Calu3 (cell line): ENCODE results near the gene ADGRF3. TPM values are rescaled to one million over a fixed set of nuclear protein-coding genes. Genes with fewer than 3 reads are reported as not detected.

Source experiments
- BruUV-seq: library from RNA; stranded (reverse); fragments of 400-500 nt; replicated peaks from 2 replicates; lab custom pipeline; 2021; lab: Mats Ljungman, UMichigan
- CTCF ChIA-PET: fragments of 300-600 bp; sonication (Branson Sonifier 250); formaldehyde crosslinking; loops from one replicate; lab custom pipeline; 2022; ENCODE audit warnings: antibody characterized with exemption; lab: Charles Lee
- DNase-seq: peaks from one replicate; pipeline ENCODE4 v3.0.0; 2022
- H3K27ac Mint-ChIP-seq: one replicate; pipeline ENCODE4 v1.8.0; 2022; ENCODE audit warnings: mixed read lengths; ENCODE audit not compliant: unreplicated experiment
- H3K27me3 Mint-ChIP-seq: one replicate; pipeline ENCODE4 v1.8.0; 2022; ENCODE audit warnings: mixed read lengths; ENCODE audit not compliant: unreplicated experiment
- H3K36me3 Mint-ChIP-seq: one replicate; pipeline ENCODE4 v1.8.0; 2022; ENCODE audit warnings: mild to moderate bottlenecking, moderate library complexity, mixed read lengths; ENCODE audit not compliant: insufficient read depth, unreplicated experiment
- H3K4me1 Mint-ChIP-seq: one replicate; pipeline ENCODE4 v1.8.0; 2022; ENCODE audit warnings: mild to moderate bottlenecking, low read depth, mixed read lengths; ENCODE audit not compliant: unreplicated experiment
- H3K4me3 Mint-ChIP-seq: one replicate; pipeline ENCODE4 v1.8.0; 2022; ENCODE audit warnings: mild to moderate bottlenecking, low read depth, moderate library complexity, mixed read lengths; ENCODE audit not compliant: unreplicated experiment
- H3K9me3 Mint-ChIP-seq: one replicate; pipeline ENCODE4 v1.8.0; 2022; ENCODE audit warnings: low read depth, mixed read lengths; ENCODE audit not compliant: unreplicated experiment
- intact Hi-C: fragments of 100-400 bp; cut with micrococcal nuclease; formaldehyde crosslinking; loops from one replicate; pipeline ENCODE4 v1.10.0; 2022; ENCODE audit not compliant: unreplicated experiment
- total RNA-seq: library from RNA; stranded (reverse); gene quantifications from 2 replicates; pipeline ENCODE4 v1.2.3, GENCODE V29; 2022
- TF ChIP-seq, protein P1 (sequence below): fragments of 200-600 bp; IDR thresholded peaks from one replicate; pipeline ENCODE4 v1.8.0; 2022; ENCODE audit warnings: antibody characterized with exemption; ENCODE audit not compliant: unreplicated experiment

The ADGRF3 gene
- total RNA-seq, 1 experiment from 2014 or later, result 0.59 TPM

DNA sequence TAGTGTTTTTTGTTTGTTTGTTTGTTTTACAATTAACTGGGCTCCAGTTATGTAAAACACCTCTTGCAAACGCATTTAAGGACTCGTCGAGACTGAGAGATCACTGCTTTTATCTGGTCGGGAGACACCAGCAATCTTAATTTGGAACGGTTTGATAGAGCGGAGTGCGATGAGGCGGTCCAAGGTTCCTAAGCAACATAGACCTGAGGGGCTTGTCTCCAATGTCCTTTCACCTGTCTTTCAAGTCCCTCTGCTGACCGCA, 1.4 kb downstream of the ADGRF3 start:
- Mint-ChIP-seq H3K36me3 (peaks cover 58% of the 10 kb centered on the region), H3K4me3 (peak overlapping the region; percentile 82), H3K9me3 (no peaks in the 10 kb centered on the region), H3K27ac (peak overlapping the region; percentile 82), H3K27me3 (no peaks in the 10 kb centered on the region), H3K4me1 (peaks cover 39% of the 10 kb centered on the region)
- TF ChIP-seq, protein P1, sequence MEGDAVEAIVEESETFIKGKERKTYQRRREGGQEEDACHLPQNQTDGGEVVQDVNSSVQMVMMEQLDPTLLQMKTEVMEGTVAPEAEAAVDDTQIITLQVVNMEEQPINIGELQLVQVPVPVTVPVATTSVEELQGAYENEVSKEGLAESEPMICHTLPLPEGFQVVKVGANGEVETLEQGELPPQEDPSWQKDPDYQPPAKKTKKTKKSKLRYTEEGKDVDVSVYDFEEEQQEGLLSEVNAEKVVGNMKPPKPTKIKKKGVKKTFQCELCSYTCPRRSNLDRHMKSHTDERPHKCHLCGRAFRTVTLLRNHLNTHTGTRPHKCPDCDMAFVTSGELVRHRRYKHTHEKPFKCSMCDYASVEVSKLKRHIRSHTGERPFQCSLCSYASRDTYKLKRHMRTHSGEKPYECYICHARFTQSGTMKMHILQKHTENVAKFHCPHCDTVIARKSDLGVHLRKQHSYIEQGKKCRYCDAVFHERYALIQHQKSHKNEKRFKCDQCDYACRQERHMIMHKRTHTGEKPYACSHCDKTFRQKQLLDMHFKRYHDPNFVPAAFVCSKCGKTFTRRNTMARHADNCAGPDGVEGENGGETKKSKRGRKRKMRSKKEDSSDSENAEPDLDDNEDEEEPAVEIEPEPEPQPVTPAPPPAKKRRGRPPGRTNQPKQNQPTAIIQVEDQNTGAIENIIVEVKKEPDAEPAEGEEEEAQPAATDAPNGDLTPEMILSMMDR, result no peak
- DNase-seq, result no peak
- TSS peak; percentile 98 for BruUV-seq
- CTCF ChIA-PET, result interaction anchor here (1.0 kb wide), 2 partner anchors 44 to 100 kb away, joined by 3 read pairs; no protein-coding TSS in a partner anchor
- intact Hi-C loops, result no loop called here

DNA sequence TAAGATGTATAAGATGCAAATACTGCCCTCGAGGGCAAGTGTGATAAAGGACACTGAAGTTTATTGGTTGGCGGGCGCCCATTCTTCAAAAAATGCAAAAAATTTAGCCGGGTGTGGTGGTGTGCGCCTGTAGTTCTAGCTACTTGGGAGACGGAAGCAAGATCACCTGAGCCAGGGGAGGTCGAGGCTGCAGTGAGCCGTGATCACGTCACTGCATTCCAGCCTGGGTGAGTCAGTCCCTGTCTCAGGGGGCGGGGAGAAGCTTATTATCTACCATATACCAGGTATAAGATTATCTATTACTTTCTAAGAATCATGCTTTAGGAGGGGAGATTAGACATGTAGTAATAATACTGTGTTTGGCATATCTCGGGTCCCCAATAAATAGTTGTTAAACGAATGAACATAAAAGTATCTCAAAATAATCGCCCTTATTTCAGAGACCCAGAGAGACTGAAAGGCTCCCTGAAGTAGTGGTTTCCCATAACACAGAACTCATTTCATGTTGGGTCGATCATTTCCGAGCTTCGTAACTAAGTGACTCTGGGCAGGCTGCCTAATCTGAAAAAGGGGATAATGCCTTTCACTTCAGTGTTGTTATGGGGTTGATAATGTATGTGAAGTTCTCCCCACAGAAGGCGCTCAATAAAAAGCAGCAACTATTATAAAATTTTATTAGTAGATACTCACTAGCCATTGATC, 1.9 kb downstream of the ADGRF3 start:
- TF ChIP-seq, protein P1, result no peak
- DNase-seq, result peak; percentile 68
- Mint-ChIP-seq H3K4me1 (peaks cover 44% of the 10 kb centered on the region), H3K9me3 (no peaks in the 10 kb centered on the region), H3K27ac (peak overlapping the region; percentile 82), H3K27me3 (no peaks in the 10 kb centered on the region), H3K36me3 (peaks cover 58% of the 10 kb centered on the region), H3K4me3 (peak overlapping the region; percentile 82)
- no TSS peak for BruUV-seq
- intact Hi-C loops, result no loop called here
- CTCF ChIA-PET, result interaction anchor here (1.0 kb wide), 2 partner anchors 45 to 99 kb away, joined by 3 read pairs; no protein-coding TSS in a partner anchor

DNA sequence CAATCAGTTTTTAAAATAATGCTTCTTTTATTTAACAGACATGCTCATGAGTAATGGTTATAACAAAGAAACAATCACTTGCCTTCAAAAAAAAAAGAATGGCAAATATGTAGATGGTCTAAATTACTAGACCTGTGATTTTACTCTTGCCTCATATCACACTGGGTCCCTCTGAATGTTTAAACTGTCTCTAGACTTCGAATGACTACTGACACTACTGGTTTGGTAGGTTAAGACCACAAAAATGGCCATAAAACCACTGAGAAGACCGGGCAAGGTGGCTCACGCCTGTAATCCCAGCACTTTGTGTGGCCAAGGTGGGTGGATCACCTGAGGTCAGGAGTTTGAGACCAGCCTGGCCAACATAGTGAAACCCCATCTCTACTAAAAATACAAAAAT, 5.8 kb downstream of the ADGRF3 start:
- peak overlapping the region; percentile 17 for H3K4me3 Mint-ChIP-seq
- no peaks in the 10 kb centered on the region for H3K9me3 Mint-ChIP-seq
- intact Hi-C loops, result no loop called here
- peak overlapping the region; percentile 49 for H3K27ac Mint-ChIP-seq
- H3K27me3 Mint-ChIP-seq, result no peaks in the 10 kb centered on the region
- H3K4me1 Mint-ChIP-seq, result peaks cover 40% of the 10 kb centered on the region
- DNase-seq, result peak; percentile 41
- BruUV-seq, result no TSS peak
- H3K36me3 Mint-ChIP-seq, result peaks cover 27% of the 10 kb centered on the region
- TF ChIP-seq, protein P1, result no peak
- CTCF ChIA-PET, result no interaction called here

DNA sequence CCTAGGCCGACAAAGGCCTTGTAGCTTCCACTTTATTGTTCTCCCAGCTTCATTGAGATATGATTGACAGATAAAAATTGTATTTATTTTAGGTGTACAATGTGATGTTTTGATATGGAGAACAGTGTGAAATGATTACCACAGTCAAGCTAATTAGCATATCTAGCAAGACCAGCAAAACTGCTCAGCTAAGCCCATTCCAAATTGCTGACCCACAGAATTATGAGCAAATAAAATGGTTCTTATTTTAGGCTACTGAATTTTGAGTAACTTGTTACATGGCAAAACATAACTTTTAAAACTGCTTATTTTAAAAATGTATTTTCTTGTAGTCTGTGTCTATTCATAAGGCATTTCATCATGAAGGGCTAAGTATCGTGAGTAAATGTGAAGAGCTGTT, 9.3 kb downstream of the ADGRF3 start:
- H3K27me3 Mint-ChIP-seq, result no peaks in the 10 kb centered on the region
- CTCF ChIA-PET, result interaction anchor here (0.6 kb wide), 1 partner anchor 122 kb away, joined by 5 read pairs; no protein-coding TSS in a partner anchor
- no peak for DNase-seq
- H3K36me3 Mint-ChIP-seq, result peaks cover under 1% of the 10 kb centered on the region
- intact Hi-C loops, result no loop called here
- H3K9me3 Mint-ChIP-seq, result no peaks in the 10 kb centered on the region
- peaks cover 27% of the 10 kb centered on the region for H3K4me1 Mint-ChIP-seq
- no peak overlapping the region for H3K27ac Mint-ChIP-seq
- no peak overlapping the region for H3K4me3 Mint-ChIP-seq
- TF ChIP-seq, protein P1, result no peak
- no TSS peak for BruUV-seq
